ENCODE results near the gene KCNE1.

The KCNE1 gene

GRCh38 chr21:34536311-34536710 is 24.3 kb upstream of the KCNE1 start:
- DNase-seq (ENCODE audit: extremely low read depth in 1 of 2, low read depth in 1 of 2): no peak

- no peak for DNase-seq (ENCODE audit: extremely low read depth in 1 of 2, low read depth in 1 of 2)
These were observed 23.9 kb upstream of the KCNE1 start for GRCh38 chr21:34535886-34536285.

GRCh38 chr21:34534522-34534921 is 22.5 kb upstream of the KCNE1 start:
- DNase-seq (ENCODE audit: extremely low read depth in 1 of 2, low read depth in 1 of 2): no peak

- no peak for DNase-seq (ENCODE audit: extremely low read depth in 1 of 2, low read depth in 1 of 2)
These were observed 21.9 kb upstream of the KCNE1 start for GRCh38 chr21:34533938-34534337.

GRCh38 chr21:34531399-34531798 is 19.4 kb upstream of the KCNE1 start:
- DNase-seq (ENCODE audit: extremely low read depth in 1 of 2, low read depth in 1 of 2): no peak

GRCh38 chr21:34530261-34530660 is 18.3 kb upstream of the KCNE1 start:
- no peak for DNase-seq (ENCODE audit: extremely low read depth in 1 of 2, low read depth in 1 of 2)

- no peak for DNase-seq (ENCODE audit: extremely low read depth in 1 of 2, low read depth in 1 of 2)
These were observed 16.1 kb upstream of the KCNE1 start for GRCh38 chr21:34528131-34528561.

GRCh38 chr21:34526618-34527290 is 14.7 kb upstream of the KCNE1 start:
- no peak for DNase-seq (ENCODE audit: extremely low read depth in 1 of 2, low read depth in 1 of 2)

GRCh38 chr21:34526241-34526617 is 14.2 kb upstream of the KCNE1 start:
- DNase-seq (ENCODE audit: extremely low read depth in 1 of 2, low read depth in 1 of 2): no peak

GRCh38 chr21:34524646-34525601 is 12.9 kb upstream of the KCNE1 start:
- DNase-seq (ENCODE audit: extremely low read depth in 1 of 2, low read depth in 1 of 2): no peak

- no peak for DNase-seq (ENCODE audit: extremely low read depth in 1 of 2, low read depth in 1 of 2)
These were observed 11.1 kb upstream of the KCNE1 start for GRCh38 chr21:34523019-34523555.

- DNase-seq (ENCODE audit: extremely low read depth in 1 of 2, low read depth in 1 of 2): no peak
These were observed 10.3 kb upstream of the KCNE1 start for GRCh38 chr21:34522284-34522683.

GRCh38 chr21:34521561-34521960 is 9.6 kb upstream of the KCNE1 start:
- no peak for DNase-seq (ENCODE audit: extremely low read depth in 1 of 2, low read depth in 1 of 2)

GRCh38 chr21:34520764-34521508 is 8.9 kb upstream of the KCNE1 start:
- no peak for DNase-seq (ENCODE audit: extremely low read depth in 1 of 2, low read depth in 1 of 2)

GRCh38 chr21:34520281-34520680 is 8.3 kb upstream of the KCNE1 start:
- no peak for DNase-seq (ENCODE audit: extremely low read depth in 1 of 2, low read depth in 1 of 2)

GRCh38 chr21:34519694-34520093 is 7.7 kb upstream of the KCNE1 start:
- no peak for DNase-seq (ENCODE audit: extremely low read depth in 1 of 2, low read depth in 1 of 2)

GRCh38 chr21:34519016-34519415 is 7.0 kb upstream of the KCNE1 start:
- DNase-seq (ENCODE audit: extremely low read depth in 1 of 2, low read depth in 1 of 2): no peak

GRCh38 chr21:34518301-34518700 is 6.3 kb upstream of the KCNE1 start:
- DNase-seq (ENCODE audit: extremely low read depth in 1 of 2, low read depth in 1 of 2): no peak

GRCh38 chr21:34517491-34518245 is 5.7 kb upstream of the KCNE1 start:
- DNase-seq (ENCODE audit: extremely low read depth in 1 of 2, low read depth in 1 of 2): no peak

GRCh38 chr21:34517039-34517438 is 5.0 kb upstream of the KCNE1 start:
- DNase-seq (ENCODE audit: extremely low read depth in 1 of 2, low read depth in 1 of 2): no peak
